ENCODE measurements around the gene AQP9. TPM values are rescaled to one million over a fixed set of nuclear protein-coding genes. Genes with fewer than 3 reads are reported as not detected.

The AQP9 gene
- total RNA-seq, 6 donors from 2014 or later: 11.5 to 67.1 (median 25.5) TPM

DNA sequence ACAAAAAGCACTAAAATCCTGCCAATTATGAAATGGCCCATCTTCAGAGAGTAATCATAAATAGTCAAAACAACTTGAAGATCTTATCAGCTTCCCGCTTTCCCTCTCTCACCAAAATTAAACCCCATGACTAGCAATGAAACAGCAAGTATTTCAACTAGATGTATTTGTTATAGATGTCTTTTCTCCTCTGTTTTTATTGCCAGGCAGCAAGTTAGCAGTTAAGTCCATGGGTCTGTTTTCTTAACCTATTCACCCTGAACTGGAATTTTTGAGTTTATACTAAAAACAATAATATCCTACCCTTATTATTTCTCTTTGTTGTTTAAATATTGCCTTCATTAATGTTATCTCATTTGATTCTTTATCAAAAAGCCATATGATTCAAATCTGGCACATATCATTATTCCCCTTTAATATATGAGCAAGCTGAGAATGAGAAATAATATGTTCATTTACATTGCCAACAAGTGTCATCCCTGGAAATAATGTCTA is 23.3 kb downstream of the AQP9 start:
- H3K4me1 ChIP-seq: no peaks in the 10 kb centered on the region
- H3K36me3 ChIP-seq: no peaks in the 10 kb centered on the region
- no peak overlapping the region for H3K27ac ChIP-seq
- no peak for ATAC-seq (ENCODE audit: low FRiP score in 2 of 2)
- TF ChIP-seq POLR2AphosphoS5 (IDR thresholded peaks at IDR 0.05): no peak
- no peak for TF ChIP-seq EP300 (IDR thresholded peaks at IDR 0.05)
- TF ChIP-seq, protein P1, sequence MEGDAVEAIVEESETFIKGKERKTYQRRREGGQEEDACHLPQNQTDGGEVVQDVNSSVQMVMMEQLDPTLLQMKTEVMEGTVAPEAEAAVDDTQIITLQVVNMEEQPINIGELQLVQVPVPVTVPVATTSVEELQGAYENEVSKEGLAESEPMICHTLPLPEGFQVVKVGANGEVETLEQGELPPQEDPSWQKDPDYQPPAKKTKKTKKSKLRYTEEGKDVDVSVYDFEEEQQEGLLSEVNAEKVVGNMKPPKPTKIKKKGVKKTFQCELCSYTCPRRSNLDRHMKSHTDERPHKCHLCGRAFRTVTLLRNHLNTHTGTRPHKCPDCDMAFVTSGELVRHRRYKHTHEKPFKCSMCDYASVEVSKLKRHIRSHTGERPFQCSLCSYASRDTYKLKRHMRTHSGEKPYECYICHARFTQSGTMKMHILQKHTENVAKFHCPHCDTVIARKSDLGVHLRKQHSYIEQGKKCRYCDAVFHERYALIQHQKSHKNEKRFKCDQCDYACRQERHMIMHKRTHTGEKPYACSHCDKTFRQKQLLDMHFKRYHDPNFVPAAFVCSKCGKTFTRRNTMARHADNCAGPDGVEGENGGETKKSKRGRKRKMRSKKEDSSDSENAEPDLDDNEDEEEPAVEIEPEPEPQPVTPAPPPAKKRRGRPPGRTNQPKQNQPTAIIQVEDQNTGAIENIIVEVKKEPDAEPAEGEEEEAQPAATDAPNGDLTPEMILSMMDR (IDR thresholded peaks at IDR 0.05): no peak
- no peak for TF ChIP-seq POLR2A (IDR thresholded peaks at IDR 0.05)
- no peaks in the 10 kb centered on the region for H3K27me3 ChIP-seq
- no peak overlapping the region for H3K4me3 ChIP-seq
- H3K9me3 ChIP-seq: no peaks in the 10 kb centered on the region
- no peak for DNase-seq
- 69 to 86% methylated on average over 1 of the region's 1 CpG for WGBS, 2 donors

DNA sequence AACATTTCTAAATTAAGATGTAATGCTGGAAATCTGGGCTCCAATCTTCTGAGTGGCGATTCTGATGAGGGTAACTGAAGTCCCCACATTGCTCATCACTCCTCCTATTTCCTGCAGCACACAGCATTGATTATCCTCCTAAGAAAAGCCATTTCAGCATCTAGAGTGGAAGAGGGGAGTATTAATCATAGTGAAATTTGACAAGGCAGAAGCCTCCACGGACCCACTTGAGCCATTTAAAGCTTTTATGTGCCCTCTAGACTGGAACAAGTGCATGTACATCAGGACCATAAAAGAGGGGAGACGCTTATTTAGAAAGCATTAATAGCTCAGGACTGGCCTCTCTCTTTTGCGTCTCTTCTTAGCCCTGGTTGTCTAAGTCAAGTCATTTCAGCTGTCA is 25.8 kb downstream of the AQP9 start:
- DNase-seq (no peak), ATAC-seq (ENCODE audit: low FRiP score in 2 of 2) (no peak)
- no peaks in the 10 kb centered on the region for H3K4me1 ChIP-seq
- no peak overlapping the region for H3K27ac ChIP-seq
- WGBS, 2 donors: 72 to 74% methylated on average over 4 of the region's 4 CpGs
- H3K36me3 ChIP-seq: peaks cover 0 to 2% (median 0%) of the 10 kb centered on the region in 4 donors
- no peaks in the 10 kb centered on the region for H3K9me3 ChIP-seq
- H3K4me3 ChIP-seq: no peak overlapping the region
- TF ChIP-seq POLR2A (IDR thresholded peaks at IDR 0.05) (no peak), POLR2AphosphoS5 (IDR thresholded peaks at IDR 0.05) (no peak), EP300 (IDR thresholded peaks at IDR 0.05) (no peak)
- TF ChIP-seq, protein P1 (IDR thresholded peaks at IDR 0.05): no peak
- no peaks in the 10 kb centered on the region for H3K27me3 ChIP-seq

DNA sequence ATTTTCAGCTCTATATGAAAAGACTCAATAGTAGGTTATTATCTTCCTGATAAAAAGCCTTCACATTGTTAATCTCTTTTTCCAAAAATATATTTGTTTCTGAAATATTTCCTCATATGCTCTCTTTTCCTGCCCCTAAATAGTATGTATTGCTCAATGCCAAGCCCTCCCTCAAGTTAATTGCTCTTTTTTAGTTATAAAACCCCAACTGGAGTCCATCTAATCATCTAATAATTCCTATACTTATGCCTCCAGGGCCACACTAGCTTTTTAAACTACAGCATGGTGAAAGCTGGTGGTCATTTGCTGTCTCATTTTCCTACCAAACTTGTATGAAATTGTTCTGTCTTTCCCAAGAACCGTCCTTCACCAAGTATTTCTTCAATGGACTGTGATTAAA is 26.7 kb downstream of the AQP9 start:
- whole genome bisulfite sequencing, 2 donors: 84 to 87% methylated on average over 1 of the region's 1 CpG
- Histone ChIP-seq H3K4me1 (no peaks in the 10 kb centered on the region), H3K27ac (no peak overlapping the region), H3K9me3 (no peaks in the 10 kb centered on the region), H3K27me3 (no peaks in the 10 kb centered on the region), H3K36me3 (peaks cover 0 to 2% (median 0%) of the 10 kb centered on the region in 4 donors), H3K4me3 (no peak overlapping the region)
- TF ChIP-seq POLR2A (IDR thresholded peaks at IDR 0.05) (no peak), POLR2AphosphoS5 (IDR thresholded peaks at IDR 0.05) (no peak), EP300 (IDR thresholded peaks at IDR 0.05) (no peak)
- TF ChIP-seq, protein P1 (IDR thresholded peaks at IDR 0.05): no peak
- ATAC-seq (ENCODE audit: low FRiP score in 2 of 2) (no peak), DNase-seq (no peak)

DNA sequence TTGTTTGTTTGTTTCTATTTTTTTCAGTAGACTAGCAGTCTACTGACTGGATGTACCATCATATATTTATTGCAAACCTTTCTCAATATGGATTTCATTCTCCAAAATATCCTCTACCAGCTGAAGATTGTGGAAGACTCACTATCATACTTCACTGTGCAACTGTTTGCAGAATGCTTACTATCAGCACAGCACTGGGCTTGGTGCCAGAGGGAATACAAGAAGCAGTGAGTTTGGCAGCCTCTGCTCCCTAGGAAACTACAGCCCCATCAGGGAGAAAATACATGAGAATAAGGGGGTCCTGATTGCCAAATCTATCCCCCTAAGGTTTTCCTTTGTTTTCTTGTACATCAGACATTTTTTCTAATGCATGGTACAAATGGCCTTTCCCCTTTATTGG is 27.5 kb downstream of the AQP9 start:
- no peak for ATAC-seq (ENCODE audit: low FRiP score in 2 of 2)
- H3K27me3 ChIP-seq: no peaks in the 10 kb centered on the region

More for the DNA sequence above, 27.5 kb downstream of the AQP9 start:
- TF ChIP-seq POLR2A (IDR thresholded peaks at IDR 0.05): no peak
- TF ChIP-seq, protein P1 (IDR thresholded peaks at IDR 0.05): no peak
- TF ChIP-seq POLR2AphosphoS5 (IDR thresholded peaks at IDR 0.05): no peak
- TF ChIP-seq EP300 (IDR thresholded peaks at IDR 0.05): no peak
- peaks cover 0 to 2% (median 0%) of the 10 kb centered on the region in 4 donors for H3K36me3 ChIP-seq
- peak in 1 of 2 donors; percentile 35 for DNase-seq
- no peaks in the 10 kb centered on the region for H3K4me1 ChIP-seq
- H3K9me3 ChIP-seq: no peaks in the 10 kb centered on the region
- no peak overlapping the region for H3K4me3 ChIP-seq
- H3K27ac ChIP-seq: no peak overlapping the region

All from upper lobe of left lung (tissue), 6 donors.